GM12872 (cell line): ENCODE measurements around the gene FAM78B.

Experiments
- TF ChIP-seq, protein P1 (sequence below): IDR thresholded peaks from 3 replicates; pipeline ENCODE4 v1.5.1; 2011; ENCODE audit warnings: low read depth, mild to moderate bottlenecking, low read length, moderate library complexity; ENCODE audit not compliant: insufficient read depth

The FAM78B gene

GRCh38 chr1:166133276-166133841 lies 33.4 kb downstream of the FAM78B start:
- TF ChIP-seq, protein P1, sequence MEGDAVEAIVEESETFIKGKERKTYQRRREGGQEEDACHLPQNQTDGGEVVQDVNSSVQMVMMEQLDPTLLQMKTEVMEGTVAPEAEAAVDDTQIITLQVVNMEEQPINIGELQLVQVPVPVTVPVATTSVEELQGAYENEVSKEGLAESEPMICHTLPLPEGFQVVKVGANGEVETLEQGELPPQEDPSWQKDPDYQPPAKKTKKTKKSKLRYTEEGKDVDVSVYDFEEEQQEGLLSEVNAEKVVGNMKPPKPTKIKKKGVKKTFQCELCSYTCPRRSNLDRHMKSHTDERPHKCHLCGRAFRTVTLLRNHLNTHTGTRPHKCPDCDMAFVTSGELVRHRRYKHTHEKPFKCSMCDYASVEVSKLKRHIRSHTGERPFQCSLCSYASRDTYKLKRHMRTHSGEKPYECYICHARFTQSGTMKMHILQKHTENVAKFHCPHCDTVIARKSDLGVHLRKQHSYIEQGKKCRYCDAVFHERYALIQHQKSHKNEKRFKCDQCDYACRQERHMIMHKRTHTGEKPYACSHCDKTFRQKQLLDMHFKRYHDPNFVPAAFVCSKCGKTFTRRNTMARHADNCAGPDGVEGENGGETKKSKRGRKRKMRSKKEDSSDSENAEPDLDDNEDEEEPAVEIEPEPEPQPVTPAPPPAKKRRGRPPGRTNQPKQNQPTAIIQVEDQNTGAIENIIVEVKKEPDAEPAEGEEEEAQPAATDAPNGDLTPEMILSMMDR: peak; percentile 68

DNA sequence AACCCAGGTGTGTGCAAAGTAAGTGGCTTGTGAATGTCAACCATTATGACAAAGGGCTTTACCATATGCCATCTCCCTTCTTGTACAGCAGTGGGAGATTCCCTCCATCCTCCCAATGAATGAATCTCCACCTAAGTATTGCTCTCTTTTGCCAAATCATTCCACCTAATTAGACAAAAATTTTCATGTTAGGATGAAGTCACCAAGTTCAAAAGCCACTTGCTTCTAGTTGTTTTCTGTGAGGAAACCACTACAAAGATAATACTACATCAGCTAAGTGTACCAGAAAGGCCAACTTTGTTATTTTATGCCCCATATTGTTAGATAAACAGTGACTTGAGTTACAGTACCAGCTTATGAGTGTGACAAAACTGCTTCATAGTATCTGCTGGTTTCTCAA lies 34.3 kb downstream of the FAM78B start:
- TF ChIP-seq, protein P1: no peak

GRCh38 chr1:166129006-166129405 lies 37.8 kb downstream of the FAM78B start:
- TF ChIP-seq, protein P1: no peak

DNA sequence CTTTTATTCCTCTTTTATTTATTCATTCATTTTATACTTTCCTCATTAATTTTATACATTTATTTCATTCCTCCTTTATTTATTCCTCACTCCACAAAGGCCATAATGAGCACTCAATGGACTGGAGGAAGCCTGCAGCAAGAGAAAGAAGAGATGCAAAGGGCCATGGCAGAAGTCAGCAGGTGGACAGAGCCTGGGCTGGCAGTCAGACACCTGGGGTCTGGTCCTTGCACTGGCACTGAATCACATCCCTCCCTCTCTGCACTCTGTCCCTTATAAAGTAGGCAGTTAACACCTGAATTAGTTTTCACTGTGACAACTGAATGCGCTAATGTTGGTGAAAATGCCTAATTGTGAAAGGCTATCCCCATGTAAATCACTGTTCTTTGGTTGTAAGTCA lies 38.6 kb downstream of the FAM78B start:
- TF ChIP-seq, protein P1: no peak

DNA sequence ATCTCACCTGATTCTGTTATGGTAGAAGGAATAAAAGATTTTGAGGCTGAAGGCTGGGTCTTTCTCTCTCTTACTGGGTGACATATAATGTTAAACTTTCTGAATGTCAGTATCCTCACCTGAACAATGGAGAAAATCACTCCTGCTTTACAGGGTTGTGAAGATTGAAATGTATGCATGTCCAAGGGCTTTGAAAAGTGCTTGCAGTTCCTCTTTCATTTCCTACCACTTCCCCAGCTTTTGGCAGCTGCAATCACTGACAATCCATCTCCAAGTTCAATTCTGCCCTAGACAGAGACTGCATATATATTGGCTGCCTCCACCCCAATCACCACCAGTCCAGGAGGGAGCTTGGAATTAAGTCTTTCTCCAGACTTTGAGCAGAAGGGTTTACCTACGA lies 39.8 kb downstream of the FAM78B start:
- TF ChIP-seq, protein P1: no peak

DNA sequence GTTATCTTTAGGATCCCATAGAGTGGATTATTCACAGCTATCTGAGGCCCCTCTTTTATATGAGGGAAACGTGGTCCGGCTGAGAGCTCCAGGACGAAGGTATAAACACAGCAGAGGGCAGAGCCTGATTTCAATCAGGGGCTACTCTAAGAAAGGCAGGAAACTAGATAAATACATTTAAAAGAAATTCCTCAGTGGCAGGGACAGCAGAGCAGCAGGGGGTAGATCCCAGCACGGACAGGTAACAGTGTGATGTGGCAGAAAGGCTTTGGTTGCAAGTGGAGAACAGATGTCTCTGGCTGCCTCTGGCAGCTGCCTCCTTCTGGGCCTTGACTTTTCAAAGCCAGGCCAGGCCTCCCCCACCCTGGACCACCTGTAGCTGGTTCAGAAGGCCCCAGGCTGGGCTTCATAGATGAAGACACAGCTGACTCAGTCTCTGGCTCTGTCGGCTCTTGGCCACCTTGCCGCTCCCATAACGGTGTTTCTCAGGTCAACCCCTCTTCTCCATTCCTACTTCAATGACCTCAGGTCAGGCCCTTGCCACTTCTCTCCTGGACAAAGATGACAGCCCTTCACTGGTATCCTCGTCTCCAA lies 43.8 kb downstream of the FAM78B start:
- TF ChIP-seq, protein P1: no peak

GRCh38 chr1:166121010-166121409 lies 45.8 kb downstream of the FAM78B start:
- TF ChIP-seq, protein P1: no peak
